Naive B cell (primary cell): ENCODE data around the gene RBMX. TPM values are rescaled to one million over a fixed set of nuclear protein-coding genes. Genes with fewer than 3 reads are reported as not detected.
A peak's percentile ranks its signal among the peaks of the same experiment; 100 is the strongest.

Experiments
- ATAC-seq, 2 donors: fragments of 150-1000 bp; cut with Tn5 transposase; 2 replicates each; pipeline ENCODE4 v1.10.0; 2021; ENCODE audit warnings: low read depth in 2 of 2, mild to moderate bottlenecking in 2 of 2, moderate library complexity in 2 of 2
- DNase-seq: peaks from one replicate; pipeline ENCODE4 v3.0.0; 2022
- H3K27ac Mint-ChIP-seq, 6 donors: one replicate each; pipeline ENCODE4 v1.8.0; 2020 to 2022; ENCODE audit warnings: mild to moderate bottlenecking in 6 of 6, mixed read lengths in 6 of 6, moderate library complexity in 5 of 6, inconsistent platforms in 2 of 6
- H3K27me3 Mint-ChIP-seq, 3 donors: one replicate each; pipeline ENCODE4 v1.8.0; 2021 to 2022; ENCODE audit warnings: mixed read lengths in 3 of 3, mild to moderate bottlenecking in 1 of 3
- H3K36me3 Mint-ChIP-seq, 2 donors: one replicate each; pipeline ENCODE4 v1.8.0; 2020 to 2022; ENCODE audit warnings: mixed read lengths in 2 of 2, inconsistent platforms in 1 of 2, mild to moderate bottlenecking in 1 of 2
- H3K4me1 Mint-ChIP-seq, 3 donors: one replicate each; pipeline ENCODE4 v1.8.0; 2020 to 2022; ENCODE audit warnings: mixed read lengths in 3 of 3, inconsistent platforms in 1 of 3, mild to moderate bottlenecking in 1 of 3, moderate library complexity in 1 of 3
- H3K4me3 Mint-ChIP-seq, 8 donors: one replicate each; pipeline ENCODE4 v1.8.0; 2020 to 2022; ENCODE audit warnings: mild to moderate bottlenecking in 8 of 8, mixed read lengths in 8 of 8, moderate library complexity in 8 of 8, inconsistent platforms in 2 of 8
- H3K9me3 Mint-ChIP-seq, 7 donors: one replicate each; pipeline ENCODE4 v1.8.0; 2020 to 2022; ENCODE audit warnings: mixed read lengths in 7 of 7, mild to moderate bottlenecking in 5 of 7, inconsistent platforms in 2 of 7, moderate library complexity in 1 of 7
- polyA plus RNA-seq, 6 donors: library from polyadenylated mRNA; unstranded; fragments of 300-500 nt; fragmentation: Illumina TruSeq; gene quantifications; one replicate each; pipeline ENCODE4 v1.2.3, GENCODE V29; 2021; ENCODE audit warnings: low read depth in 6 of 6

The RBMX gene
- polyA plus RNA-seq, 6 donors from 2014 or later: 168 to 253 (median 209) TPM

DNA sequence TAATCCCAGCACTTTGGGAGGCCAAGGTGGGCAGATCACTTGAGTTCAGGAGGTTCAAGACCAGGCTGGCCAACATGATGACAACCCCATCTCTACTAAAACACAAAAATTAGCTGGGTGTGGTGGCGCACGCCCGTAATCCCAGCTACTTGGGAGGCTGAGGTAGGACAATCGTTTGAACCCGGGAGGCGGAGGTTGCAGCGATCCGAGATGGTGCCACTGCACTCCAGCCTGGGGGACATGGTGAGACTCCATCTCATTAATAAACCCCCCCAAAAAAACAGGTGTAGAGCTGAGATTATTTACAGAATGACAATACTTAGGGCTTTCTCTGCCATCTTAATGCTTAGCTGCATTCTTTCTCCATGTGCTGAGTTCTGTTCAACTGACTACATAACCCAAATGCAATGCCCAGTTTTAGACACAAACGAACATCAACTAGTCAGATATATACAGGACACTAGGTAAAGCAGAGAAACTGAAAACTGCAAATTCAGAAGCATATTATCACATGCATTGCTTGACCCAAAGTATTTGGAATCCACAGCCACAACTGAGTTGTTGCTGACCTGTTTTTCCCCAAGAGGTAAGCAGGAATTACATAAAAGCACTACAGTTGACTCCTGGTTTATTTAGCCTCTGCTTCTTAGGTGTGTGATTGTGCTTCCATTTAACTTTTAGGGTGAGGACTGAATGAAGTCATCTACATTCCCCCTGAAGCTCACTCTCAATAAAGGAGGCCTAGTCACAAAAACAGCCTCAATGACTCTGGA, 12.1 kb downstream of the RBMX start:
- Mint-ChIP-seq H3K27ac (no peak overlapping the region), H3K4me3 (no peak overlapping the region), H3K27me3 (no peaks in the 10 kb centered on the region), H3K9me3 (no peaks in the 10 kb centered on the region), H3K4me1 (peaks cover 4 to 18% (median 5%) of the 10 kb centered on the region in 3 donors), H3K36me3 (peaks cover 3 to 7% of the 10 kb centered on the region in 2 donors)
- no peak for ATAC-seq
- no peak for DNase-seq

DNA sequence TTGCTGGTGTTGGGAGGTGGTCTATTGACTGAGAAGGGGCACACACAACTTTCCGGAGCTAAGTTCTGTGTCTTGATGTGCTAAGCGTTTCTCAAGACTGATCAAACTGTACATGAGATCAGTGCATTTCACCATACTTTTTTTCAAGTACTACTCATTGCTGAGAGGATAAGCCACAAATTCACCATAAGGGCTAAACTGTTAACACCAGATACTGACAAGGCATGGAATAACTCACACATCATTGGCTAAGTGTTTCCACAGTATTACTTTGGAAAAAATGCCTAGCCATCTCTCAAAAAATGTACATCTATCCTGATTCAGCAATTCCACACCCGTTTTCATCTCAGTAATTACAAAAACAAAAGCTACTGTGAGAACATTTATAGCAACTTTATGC, 13.0 kb downstream of the RBMX start:
- Mint-ChIP-seq H3K27ac (no peak overlapping the region), H3K36me3 (peaks cover 3 to 7% of the 10 kb centered on the region in 2 donors), H3K4me1 (peaks cover 4 to 18% (median 5%) of the 10 kb centered on the region in 3 donors), H3K27me3 (no peaks in the 10 kb centered on the region), H3K9me3 (no peaks in the 10 kb centered on the region), H3K4me3 (no peak overlapping the region)
- ATAC-seq (no peak), DNase-seq (no peak)

DNA sequence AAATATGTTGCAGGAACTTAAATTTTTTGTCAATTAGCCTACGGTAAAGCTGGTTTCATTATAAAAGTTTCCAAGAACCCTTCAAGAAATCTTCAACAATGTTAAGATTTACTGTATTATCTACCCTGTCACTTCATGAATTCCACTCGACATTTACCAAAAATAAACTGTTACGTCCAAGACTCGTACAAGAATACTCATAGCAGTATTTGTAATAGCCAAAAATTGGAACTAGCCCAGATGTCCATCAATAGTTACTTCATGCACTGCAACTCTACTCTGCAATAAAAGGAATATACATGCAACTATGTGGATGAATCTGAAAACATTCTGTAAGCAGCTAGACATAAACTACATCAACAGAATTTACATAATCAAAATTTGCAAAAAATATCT, 13.4 kb downstream of the RBMX start:
- Mint-ChIP-seq H3K36me3 (peaks cover 3 to 7% of the 10 kb centered on the region in 2 donors), H3K4me3 (no peak overlapping the region), H3K27me3 (no peaks in the 10 kb centered on the region), H3K27ac (no peak overlapping the region), H3K4me1 (peaks cover 5 to 18% (median 6%) of the 10 kb centered on the region in 3 donors), H3K9me3 (no peaks in the 10 kb centered on the region)
- ATAC-seq (no peak), DNase-seq (no peak)

DNA sequence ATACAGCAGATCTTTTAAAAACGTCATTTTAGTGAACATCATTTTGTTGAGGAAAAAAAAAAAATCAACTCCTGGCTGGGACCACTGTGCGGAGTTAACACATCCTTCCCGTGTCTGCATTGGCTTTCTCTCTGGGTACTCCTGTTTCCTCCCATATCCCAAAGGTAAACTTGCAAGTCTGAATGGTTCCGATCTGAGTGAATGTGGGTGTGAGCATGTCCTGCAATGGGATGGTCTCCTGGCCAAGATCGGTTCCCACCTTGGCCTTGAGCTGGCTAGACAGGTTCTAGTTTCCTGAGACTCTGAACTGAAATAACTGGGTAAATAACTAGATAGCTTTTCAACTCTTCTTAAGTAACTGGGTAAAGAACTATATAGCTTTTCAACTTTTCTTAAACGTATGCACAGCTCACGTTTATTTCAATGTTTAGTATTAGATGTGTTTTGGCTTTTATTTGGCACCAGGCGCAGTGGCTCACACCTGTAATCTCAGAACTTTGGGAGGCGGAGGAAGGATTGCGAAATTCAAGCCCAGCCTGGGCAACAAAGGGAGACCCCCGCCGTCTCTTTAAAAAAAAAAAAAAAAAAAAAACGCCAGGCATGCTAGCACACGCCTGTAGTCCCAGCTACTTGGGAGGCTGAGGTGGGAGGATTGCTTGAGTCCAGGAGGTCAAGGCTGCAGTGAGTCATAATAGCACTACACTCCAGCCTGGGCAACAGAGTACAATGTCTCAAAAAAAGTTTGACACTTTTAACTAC, 14.0 kb downstream of the RBMX start:
- Mint-ChIP-seq H3K27ac (peak overlapping the region in 2 of 6 donors; percentile 17 to 32), H3K36me3 (peaks cover 3 to 7% of the 10 kb centered on the region in 2 donors), H3K9me3 (no peaks in the 10 kb centered on the region), H3K4me1 (peaks cover 8 to 18% (median 10%) of the 10 kb centered on the region in 3 donors), H3K27me3 (no peaks in the 10 kb centered on the region), H3K4me3 (no peak overlapping the region)
- DNase-seq: no peak
- no peak for ATAC-seq

DNA sequence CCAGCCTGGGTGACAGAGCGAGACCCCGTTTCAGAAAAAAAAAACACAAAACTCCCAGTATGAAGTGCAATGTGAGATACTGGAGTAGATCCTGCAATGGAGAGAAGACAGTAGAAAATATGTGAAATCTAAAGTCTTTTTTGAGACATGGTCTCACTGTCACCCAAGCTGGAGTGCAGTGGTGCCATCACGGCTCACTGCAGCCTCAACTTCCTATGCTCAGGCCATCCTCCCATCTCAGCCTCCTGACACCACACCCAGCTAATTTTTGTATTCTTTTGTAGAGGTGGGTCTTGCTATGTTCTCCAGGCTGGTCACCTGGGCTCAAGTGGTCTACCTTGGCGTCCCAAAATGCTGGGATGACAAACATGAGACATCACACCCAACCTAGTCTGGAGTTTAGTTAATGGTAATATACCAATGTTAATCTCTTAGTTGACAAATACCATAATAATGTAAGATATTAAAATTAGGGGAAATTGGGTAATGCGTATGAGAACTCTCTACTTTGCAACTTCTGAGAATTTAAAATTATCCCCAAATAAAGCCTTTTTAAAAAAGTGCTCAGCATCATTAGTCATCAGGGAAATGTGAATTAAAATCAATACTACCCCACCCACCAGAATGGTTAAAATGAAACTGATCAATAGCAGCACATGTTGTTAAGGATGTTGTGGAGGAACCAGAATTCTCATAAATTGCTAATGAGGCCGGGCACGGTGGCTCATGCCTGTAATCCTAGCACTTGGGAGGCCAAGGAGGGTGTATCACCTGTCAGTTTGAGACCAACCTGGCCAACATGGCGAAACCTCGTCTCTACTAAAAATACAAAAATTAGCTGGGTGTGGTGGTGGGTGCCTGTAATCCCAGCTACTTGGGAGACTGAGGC, 15.0 kb downstream of the RBMX start:
- DNase-seq: no peak
- peak overlapping the region in 1 of 6 donors; percentile 60 for H3K27ac Mint-ChIP-seq
- peaks cover 3 to 7% of the 10 kb centered on the region in 2 donors for H3K36me3 Mint-ChIP-seq
- H3K9me3 Mint-ChIP-seq: no peaks in the 10 kb centered on the region
- no peak for ATAC-seq
- no peak overlapping the region for H3K4me3 Mint-ChIP-seq
- no peaks in the 10 kb centered on the region for H3K27me3 Mint-ChIP-seq
- peaks cover 8 to 17% (median 10%) of the 10 kb centered on the region in 3 donors for H3K4me1 Mint-ChIP-seq

DNA sequence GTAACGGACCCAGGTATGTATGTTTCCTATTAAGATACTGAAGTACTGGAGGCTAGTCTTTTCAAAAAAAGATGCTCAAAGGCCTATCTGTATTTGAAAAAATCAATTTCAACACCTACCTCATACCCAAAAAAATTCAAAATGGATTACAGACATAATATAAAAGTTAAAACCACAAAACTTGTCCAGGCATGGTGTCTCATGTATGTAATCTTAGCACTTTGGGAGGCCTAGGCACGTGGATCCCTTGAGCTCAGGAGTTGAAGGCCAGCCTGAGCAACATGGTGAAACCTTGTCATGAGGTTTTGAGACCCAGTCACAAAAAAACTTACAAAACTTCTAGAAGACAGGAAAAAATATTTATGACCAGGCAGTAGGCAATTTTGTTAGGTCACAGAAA, 16.7 kb downstream of the RBMX start:
- H3K36me3 Mint-ChIP-seq: peaks cover 0 to 3% of the 10 kb centered on the region in 2 donors
- H3K4me1 Mint-ChIP-seq: peaks cover 5 to 7% (median 6%) of the 10 kb centered on the region in 3 donors
- ATAC-seq: no peak
- DNase-seq: no peak
- H3K9me3 Mint-ChIP-seq: no peaks in the 10 kb centered on the region
- H3K4me3 Mint-ChIP-seq: no peak overlapping the region
- no peaks in the 10 kb centered on the region for H3K27me3 Mint-ChIP-seq
- H3K27ac Mint-ChIP-seq: peak overlapping the region in 1 of 6 donors; percentile 77

DNA sequence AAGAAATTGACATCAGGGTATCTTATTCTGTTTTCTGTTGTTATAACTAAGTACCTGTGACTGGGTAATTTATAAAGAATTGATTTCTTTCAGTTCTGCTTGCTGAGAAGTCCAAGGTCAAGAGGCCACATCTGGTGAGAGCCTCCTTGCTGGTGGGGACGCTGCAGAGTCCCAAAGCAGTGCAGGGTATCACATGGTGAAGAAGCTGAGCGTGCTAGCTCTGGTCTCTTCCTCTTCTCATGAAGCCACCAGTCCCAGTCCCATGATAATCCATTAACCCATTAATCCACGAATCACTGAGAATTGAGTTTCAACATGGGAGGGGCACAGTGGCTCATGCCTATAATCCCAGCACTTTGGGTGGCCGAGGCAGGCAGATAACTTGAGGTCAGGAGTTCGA, 18.0 kb downstream of the RBMX start:
- Mint-ChIP-seq H3K9me3 (no peaks in the 10 kb centered on the region), H3K27ac (peak overlapping the region in 1 of 6 donors; percentile 80), H3K4me3 (no peak overlapping the region), H3K27me3 (no peaks in the 10 kb centered on the region), H3K36me3 (peaks cover 0 to 3% of the 10 kb centered on the region in 2 donors), H3K4me1 (peaks cover 2 to 14% (median 12%) of the 10 kb centered on the region in 3 donors)
- ATAC-seq (no peak), DNase-seq (no peak)

DNA sequence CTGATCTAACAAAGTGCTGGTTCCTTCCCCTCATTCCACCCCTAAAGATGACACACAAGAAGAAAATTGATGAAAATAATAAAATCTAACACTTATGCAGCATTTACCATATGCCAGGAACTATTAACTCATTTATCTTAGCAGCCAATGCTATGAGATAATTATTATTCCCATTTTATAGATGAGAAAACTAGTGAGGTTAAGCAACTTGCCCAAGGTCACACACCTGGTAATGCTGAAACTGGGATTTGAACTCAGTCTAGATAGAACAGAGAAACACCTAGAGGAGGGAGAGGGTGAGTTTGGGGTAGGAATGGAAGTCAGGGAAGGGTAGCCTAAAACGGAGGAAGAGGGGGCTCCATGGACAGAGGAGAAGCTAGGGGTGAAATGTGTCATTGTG, 18.6 kb downstream of the RBMX start:
- Mint-ChIP-seq H3K27me3 (no peaks in the 10 kb centered on the region), H3K27ac (peak overlapping the region in 4 of 6 donors; percentile 6 to 94 (median 40)), H3K9me3 (no peaks in the 10 kb centered on the region), H3K4me3 (no peak overlapping the region), H3K4me1 (peaks cover 2 to 14% (median 12%) of the 10 kb centered on the region in 3 donors), H3K36me3 (no peaks in the 10 kb centered on the region)
- no peak for DNase-seq
- ATAC-seq: no peak

DNA sequence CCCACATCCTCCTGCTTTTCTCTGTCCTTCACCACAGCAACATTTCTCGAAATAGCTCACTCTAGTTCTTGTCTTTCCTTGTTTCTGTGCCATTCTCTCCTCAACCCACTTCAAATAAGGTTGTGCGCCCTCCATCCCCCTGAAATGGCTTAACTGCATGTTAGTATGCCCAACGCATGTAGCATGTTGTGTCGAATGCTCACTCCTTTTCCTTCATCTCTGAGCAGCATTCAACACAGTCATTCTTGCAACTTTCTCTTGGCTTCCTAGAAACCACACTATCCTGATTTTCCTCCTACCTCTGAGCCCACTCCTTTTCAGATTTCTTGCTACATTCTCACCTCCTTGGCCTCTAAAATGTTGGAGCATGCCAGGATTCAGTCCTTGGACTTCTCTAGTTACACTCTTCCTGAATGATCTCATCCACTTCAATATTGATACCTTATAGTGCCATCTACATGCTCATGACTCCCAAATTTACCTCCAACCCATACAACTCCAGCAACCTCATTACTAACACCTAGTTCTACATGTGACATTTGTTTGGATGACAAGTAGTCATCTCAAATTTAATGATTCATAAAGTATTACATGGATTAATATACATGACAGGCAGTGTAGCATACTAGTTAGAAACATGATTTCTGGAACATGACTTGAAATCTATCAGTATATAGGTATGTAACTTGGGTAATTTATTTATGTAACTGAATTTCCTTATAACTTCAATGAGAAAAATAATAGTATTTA, 22.3 kb downstream of the RBMX start:
- DNase-seq (no peak), ATAC-seq (no peak)
- peaks cover 10 to 27% (median 26%) of the 10 kb centered on the region in 3 donors for H3K4me1 Mint-ChIP-seq
- H3K36me3 Mint-ChIP-seq: peaks cover 4 to 12% of the 10 kb centered on the region in 2 donors
- no peaks in the 10 kb centered on the region for H3K27me3 Mint-ChIP-seq
- no peak overlapping the region for H3K4me3 Mint-ChIP-seq
- H3K27ac Mint-ChIP-seq: peak overlapping the region in 4 of 6 donors; percentile 16 to 95 (median 54)
- peaks cover 0 to 6% (median 0%) of the 10 kb centered on the region in 7 donors for H3K9me3 Mint-ChIP-seq

DNA sequence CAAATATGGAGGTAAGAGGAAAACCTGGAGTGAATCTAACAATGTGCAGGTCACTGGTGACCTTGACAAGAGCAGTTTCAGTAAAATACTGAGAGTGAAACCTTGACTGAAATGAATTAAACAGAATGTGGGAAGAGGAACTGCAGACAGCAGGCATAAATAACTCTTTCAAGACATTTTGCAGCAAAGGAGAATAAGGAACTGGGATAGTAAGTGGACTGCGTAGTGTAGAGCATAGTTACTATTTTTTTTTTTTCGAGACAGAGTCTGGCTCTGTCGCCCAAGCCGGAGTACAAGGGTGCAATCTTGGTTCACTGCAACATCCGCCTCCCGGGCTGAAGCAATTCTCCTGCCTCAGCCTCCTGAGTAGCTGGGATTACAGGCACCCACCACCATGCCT, 24.0 kb downstream of the RBMX start:
- Mint-ChIP-seq H3K36me3 (peaks cover 4 to 12% of the 10 kb centered on the region in 2 donors), H3K27ac (peak overlapping the region in 4 of 6 donors; percentile 8 to 36 (median 22)), H3K9me3 (peaks cover 0 to 6% (median 0%) of the 10 kb centered on the region in 7 donors), H3K4me1 (peaks cover 10 to 22% (median 22%) of the 10 kb centered on the region in 3 donors), H3K27me3 (no peaks in the 10 kb centered on the region), H3K4me3 (no peak overlapping the region)
- DNase-seq (no peak), ATAC-seq (no peak)

DNA sequence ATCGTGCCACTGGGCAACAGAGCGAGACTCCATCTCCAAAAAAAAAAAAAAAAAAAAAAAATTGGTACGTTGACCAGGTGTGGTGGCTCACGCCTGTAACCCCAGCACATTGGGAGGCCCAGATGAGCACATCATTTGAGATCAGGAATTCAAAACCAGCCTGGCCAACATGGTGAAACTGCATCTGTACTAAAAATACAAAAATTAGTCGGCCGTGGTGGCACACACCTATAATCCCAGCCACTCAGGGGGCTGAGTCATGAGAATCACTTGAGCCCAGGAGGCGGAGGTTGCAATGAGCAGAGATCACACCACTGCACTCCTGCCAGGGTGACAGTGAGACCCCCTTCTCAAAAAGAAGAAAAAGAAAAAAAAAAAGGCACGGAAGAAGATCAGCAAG, 24.5 kb downstream of the RBMX start:
- H3K27ac Mint-ChIP-seq: peak overlapping the region in 4 of 6 donors; percentile 16 to 80 (median 32)
- no peak for ATAC-seq
- no peaks in the 10 kb centered on the region for H3K27me3 Mint-ChIP-seq
- H3K9me3 Mint-ChIP-seq: peaks cover 0 to 6% (median 0%) of the 10 kb centered on the region in 7 donors
- H3K36me3 Mint-ChIP-seq: peaks cover 4 to 12% of the 10 kb centered on the region in 2 donors
- H3K4me1 Mint-ChIP-seq: peaks cover 10 to 22% (median 22%) of the 10 kb centered on the region in 3 donors
- DNase-seq: no peak
- peak overlapping the region in 1 of 8 donors; percentile 58 for H3K4me3 Mint-ChIP-seq

DNA sequence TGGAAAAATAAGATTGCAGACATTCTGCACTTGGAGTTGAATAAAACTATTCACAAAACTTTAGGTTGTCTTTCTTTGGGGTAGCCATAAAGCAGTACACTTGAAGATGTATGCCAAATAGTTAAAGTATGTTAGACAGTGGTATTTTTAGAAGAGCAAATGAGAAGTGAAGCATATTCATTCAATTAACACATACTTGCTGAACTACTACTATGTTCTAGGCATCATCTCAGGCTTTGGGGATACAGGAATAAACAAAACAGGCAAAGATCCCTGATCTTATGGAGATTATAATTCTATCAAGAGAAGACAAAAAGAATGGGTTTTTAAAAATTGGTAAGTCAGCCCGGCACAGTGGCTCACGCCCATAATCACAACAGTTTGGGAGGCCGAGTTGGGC, 29.0 kb downstream of the RBMX start:
- Mint-ChIP-seq H3K4me1 (peaks cover 7 to 13% (median 11%) of the 10 kb centered on the region in 3 donors), H3K27me3 (no peaks in the 10 kb centered on the region), H3K4me3 (no peak overlapping the region), H3K27ac (no peak overlapping the region), H3K36me3 (peaks cover 4 to 12% of the 10 kb centered on the region in 2 donors), H3K9me3 (peaks cover 0 to 6% (median 0%) of the 10 kb centered on the region in 7 donors)
- ATAC-seq (no peak), DNase-seq (no peak)
